Small intestine (tissue), 7 donors: Measurements from ENCODE around the gene HPSE2. TPM values are rescaled to one million over a fixed set of nuclear protein-coding genes. Genes with fewer than 3 reads are reported as not detected.
A peak's percentile ranks its signal among the peaks of the same experiment; 100 is the strongest.

Experiments
- DNase-seq, 2 donors: peaks; one replicate each; pipeline versions ENCODE4 v3.0.0 to v3.0.0-alpha.2; 2013
- FAIRE-seq: peaks from 2 replicates; lab custom pipeline; 2012; peaks lifted over from hg19 to GRCh38; lab: Jason Lieb, UNC
- H3K27ac ChIP-seq, 3 donors: one replicate each; pipeline ENCODE4 v1.5.1; 2013; ENCODE audit warnings: low read length in 2 of 3, mild to moderate bottlenecking in 2 of 3, control low read depth in 1 of 3, inconsistent platforms in 1 of 3, low read depth in 1 of 3, moderate library complexity in 1 of 3
- H3K27me3 ChIP-seq, 3 donors: one replicate each; pipeline ENCODE4 v1.6.1; 2013; ENCODE audit warnings: low read length in 3 of 3, inconsistent platforms in 1 of 3; ENCODE audit not compliant: control insufficient read depth in 3 of 3, insufficient read depth in 3 of 3
- H3K36me3 ChIP-seq, 3 donors: one replicate each; pipeline ENCODE4 v1.6.1; 2013; ENCODE audit warnings: low read length in 3 of 3, inconsistent platforms in 1 of 3, low read depth in 1 of 3, mild to moderate bottlenecking in 1 of 3, moderate library complexity in 1 of 3; ENCODE audit not compliant: control insufficient read depth in 3 of 3, insufficient read depth in 2 of 3
- H3K4me1 ChIP-seq, 3 donors: one replicate each; pipeline ENCODE4 v1.6.1; 2013; ENCODE audit warnings: low read length in 2 of 3, inconsistent platforms in 1 of 3, low read depth in 1 of 3, mild to moderate bottlenecking in 1 of 3, moderate library complexity in 1 of 3; ENCODE audit not compliant: control insufficient read depth in 3 of 3, insufficient read depth in 2 of 3
- H3K4me3 ChIP-seq, 3 donors: one replicate each; pipeline ENCODE4 v1.5.1; 2013; ENCODE audit warnings: low read length in 3 of 3, control low read depth in 1 of 3, inconsistent platforms in 1 of 3, low read depth in 1 of 3, mild to moderate bottlenecking in 1 of 3, moderate library complexity in 1 of 3
- H3K9me3 ChIP-seq, 2 donors: one replicate each; pipeline ENCODE4 v1.6.1; 2013; ENCODE audit warnings: low read depth in 1 of 2, low read length in 1 of 2; ENCODE audit not compliant: control insufficient read depth in 2 of 2, insufficient read depth in 1 of 2
- WGBS, 3 donors: extraction: QIAGEN DNeasy Blood & Tissue Kit; methylation state at CpG; one replicate each; pipeline ENCODE4 v1.1.7; 2013; 5-methylcytosine and 5-hydroxymethylcytosine counted together
- polyA plus RNA-seq, 4 donors: library from polyadenylated mRNA; stranded (reverse) in 3 of 4; unstranded in 1 of 4; fragments of 200-250 nt in 3 of 4; fragments of 120-200 nt in 1 of 4; gene quantifications; one replicate each; pipeline versions ENCODE4 v1.2.1 to v1.2.3, GENCODE V29; 2013
- donor health status: healthy with polysubstance abuse.
- donor health status: control.
- donor health status: control.
- donor health status: Bipolar disorder and iron deficiency.
- donor health status: healthy.

HPSE2 gene
- polyA plus RNA-seq, 4 donors = 0.22 to 9.4 (median 1.2) TPM

GRCh38 chr10:98636921-98637329, 598.7 kb downstream of the HPSE2 start:
- Histone ChIP-seq H3K36me3 (no peaks in the 10 kb centered on the region), H3K27me3 (no peaks in the 10 kb centered on the region), H3K4me3 (no peak overlapping the region), H3K9me3 (no peaks in the 10 kb centered on the region), H3K27ac (no peak overlapping the region), H3K4me1 (no peaks in the 10 kb centered on the region)
- DNase-seq (no peak), FAIRE-seq (no peak)

- no peaks in the 10 kb centered on the region for H3K27me3 ChIP-seq
- FAIRE-seq = no peak
Measured at GRCh38 chr10:98632456-98633150, 603.0 kb downstream of the HPSE2 start.

DNA sequence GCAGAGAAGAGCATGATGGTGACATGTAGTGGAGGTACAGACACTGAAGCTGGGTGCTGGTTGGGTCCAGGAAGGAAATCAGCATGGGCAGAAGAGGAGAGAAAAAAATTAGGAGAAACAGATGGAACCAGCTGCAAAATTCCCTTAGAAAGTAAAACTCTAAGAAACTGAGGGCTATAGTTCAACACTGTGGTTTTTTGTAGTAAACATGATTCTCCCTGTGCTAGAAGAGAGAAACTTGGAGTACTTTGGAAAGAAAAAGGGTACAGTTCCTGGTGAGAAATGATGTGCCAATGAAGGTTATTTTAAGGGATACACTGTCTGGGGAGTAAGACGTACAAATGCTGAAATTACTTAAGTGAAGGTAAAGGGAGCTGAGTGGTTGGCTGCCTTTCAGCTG, 607.4 kb downstream of the HPSE2 start:
- no peaks in the 10 kb centered on the region for H3K4me1 ChIP-seq
- DNase-seq (no peak), FAIRE-seq (no peak)
- no peak overlapping the region for H3K4me3 ChIP-seq
- WGBS, 3 donors = 67 to 80% (median 75%) methylated on average over 1 of the region's 1 CpG
- H3K27ac ChIP-seq = peak overlapping the region in 1 of 3 donors; percentile 0
- no peaks in the 10 kb centered on the region for H3K9me3 ChIP-seq
- no peaks in the 10 kb centered on the region for H3K27me3 ChIP-seq
- no peaks in the 10 kb centered on the region for H3K36me3 ChIP-seq

More at GRCh38 chr10:98632456-98633150, 603.0 kb downstream of the HPSE2 start:
- 65 to 79% (median 73%) methylated on average over 7 of the region's 7 CpGs for WGBS, 3 donors
- Histone ChIP-seq H3K36me3 (no peaks in the 10 kb centered on the region), H3K9me3 (no peaks in the 10 kb centered on the region), H3K4me1 (no peaks in the 10 kb centered on the region), H3K4me3 (no peak overlapping the region), H3K27ac (no peak overlapping the region)
- DNase-seq = no peak

DNA sequence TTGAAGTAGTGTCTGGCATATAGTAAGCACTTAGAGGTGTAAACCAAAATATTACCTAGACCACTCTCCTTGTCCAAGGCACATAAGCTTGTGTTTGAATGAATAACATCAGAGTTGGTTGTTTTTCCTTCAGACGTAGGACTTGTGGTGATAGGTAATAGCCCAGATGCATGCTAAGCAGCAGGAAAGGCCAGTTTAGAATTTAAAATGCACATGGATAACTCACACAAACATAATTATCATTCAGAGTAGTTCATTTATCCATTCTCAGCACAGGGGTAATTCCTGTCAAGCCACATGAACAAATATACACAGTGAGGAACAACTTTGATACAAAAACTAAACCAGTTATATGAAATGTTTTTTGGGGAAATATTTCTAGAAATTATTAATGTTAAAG, 607.9 kb downstream of the HPSE2 start:
- no peak for FAIRE-seq
- WGBS, 3 donors = 70 to 96% (median 91%) methylated on average over 1 of the region's 1 CpG
- H3K36me3 ChIP-seq = no peaks in the 10 kb centered on the region

DNA sequence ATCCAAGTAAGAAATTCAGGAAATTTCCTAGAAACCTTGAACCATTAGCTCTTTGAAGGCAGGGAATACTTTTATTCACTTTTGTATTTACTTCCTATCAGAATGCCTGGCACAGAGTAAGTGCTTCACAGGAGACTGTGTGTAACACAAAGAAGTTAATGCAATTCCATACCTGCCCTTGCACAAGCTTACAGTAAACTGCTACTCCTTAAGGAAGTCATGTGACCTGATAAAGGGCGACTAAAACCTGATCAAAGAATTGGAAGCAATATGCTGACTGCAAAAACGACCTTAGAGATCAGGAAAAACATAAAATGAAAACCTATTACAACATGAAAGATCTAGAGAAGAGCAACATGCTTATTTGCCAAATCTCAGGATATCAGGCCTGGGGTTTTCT, 610.7 kb downstream of the HPSE2 start:
- H3K36me3 ChIP-seq = no peaks in the 10 kb centered on the region
- H3K4me3 ChIP-seq = no peak overlapping the region
- no peak overlapping the region for H3K27ac ChIP-seq
- DNase-seq (no peak), FAIRE-seq (no peak)
- H3K27me3 ChIP-seq = no peaks in the 10 kb centered on the region
- no peaks in the 10 kb centered on the region for H3K4me1 ChIP-seq
- no peaks in the 10 kb centered on the region for H3K9me3 ChIP-seq
- WGBS, 3 donors = 11 to 52% (median 18%) methylated on average over 2 of the region's 2 CpGs

More for the DNA sequence above, 607.9 kb downstream of the HPSE2 start:
- H3K4me3 ChIP-seq = no peak overlapping the region
- H3K9me3 ChIP-seq = no peaks in the 10 kb centered on the region
- no peak overlapping the region for H3K27ac ChIP-seq
- DNase-seq = no peak
- no peaks in the 10 kb centered on the region for H3K4me1 ChIP-seq
- no peaks in the 10 kb centered on the region for H3K27me3 ChIP-seq

GRCh38 chr10:98623176-98623575, 612.5 kb downstream of the HPSE2 start:
- Histone ChIP-seq H3K27me3 (no peaks in the 10 kb centered on the region), H3K4me3 (no peak overlapping the region), H3K9me3 (no peaks in the 10 kb centered on the region), H3K27ac (no peak overlapping the region), H3K36me3 (no peaks in the 10 kb centered on the region), H3K4me1 (no peaks in the 10 kb centered on the region)
- 78 to 84% (median 79%) methylated on average over 3 of the region's 3 CpGs for WGBS, 3 donors
- no peak for FAIRE-seq
- DNase-seq = no peak

DNA sequence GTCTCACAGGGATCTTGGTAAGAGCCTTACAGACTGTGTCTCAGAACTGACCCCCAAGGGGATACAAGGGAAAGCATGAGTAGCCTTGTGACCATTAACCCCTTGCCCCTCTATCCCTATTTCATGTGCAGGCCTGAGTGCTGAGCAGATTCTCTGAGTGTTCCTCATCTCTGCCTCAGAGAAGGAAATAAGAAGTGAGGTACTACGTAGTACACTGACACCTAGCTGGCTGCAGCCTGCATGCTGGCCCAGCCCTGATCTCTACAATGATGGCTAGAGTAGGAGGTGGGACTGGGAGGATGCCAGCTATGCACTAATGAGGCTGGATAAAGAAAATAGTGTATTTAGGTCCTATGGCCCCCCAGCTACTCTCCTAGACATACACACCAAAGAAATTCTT, 614.0 kb downstream of the HPSE2 start:
- Histone ChIP-seq H3K36me3 (no peaks in the 10 kb centered on the region), H3K4me1 (no peaks in the 10 kb centered on the region), H3K4me3 (no peak overlapping the region), H3K27me3 (no peaks in the 10 kb centered on the region), H3K27ac (no peak overlapping the region), H3K9me3 (no peaks in the 10 kb centered on the region)
- FAIRE-seq (no peak), DNase-seq (no peak)
- WGBS, 3 donors = 61 to 71% (median 61%) methylated on average over 1 of the region's 1 CpG

GRCh38 chr10:98620503-98620902, 615.1 kb downstream of the HPSE2 start:
- no peak for FAIRE-seq
- no peak overlapping the region for H3K27ac ChIP-seq
- DNase-seq = no peak
- no peaks in the 10 kb centered on the region for H3K36me3 ChIP-seq
- H3K27me3 ChIP-seq = no peaks in the 10 kb centered on the region
- H3K4me3 ChIP-seq = no peak overlapping the region
- no peaks in the 10 kb centered on the region for H3K4me1 ChIP-seq
- H3K9me3 ChIP-seq = no peaks in the 10 kb centered on the region
- 41 to 64% (median 50%) methylated on average over 2 of the region's 2 CpGs for WGBS, 3 donors

GRCh38 chr10:98619446-98619845, 616.2 kb downstream of the HPSE2 start:
- no peaks in the 10 kb centered on the region for H3K9me3 ChIP-seq
- H3K27ac ChIP-seq = no peak overlapping the region
- FAIRE-seq = no peak
- WGBS, 3 donors = 48 to 69% (median 49%) methylated on average over 1 of the region's 1 CpG
- no peak overlapping the region for H3K4me3 ChIP-seq
- H3K27me3 ChIP-seq = no peaks in the 10 kb centered on the region
- H3K4me1 ChIP-seq = no peaks in the 10 kb centered on the region
- H3K36me3 ChIP-seq = no peaks in the 10 kb centered on the region
- DNase-seq = no peak
